ENCODE results near the gene FAM168A.

- no peak for TF ChIP-seq CTCF (IDR thresholded peaks at IDR 0.05; ENCODE audit: insufficient read depth, low read length)
- TF ChIP-seq REST (IDR thresholded peaks at IDR 0.05; ENCODE audit: insufficient replicate concordance, low read depth): no peak
- no peak for TF ChIP-seq POLR2AphosphoS5 (IDR thresholded peaks at IDR 0.05; ENCODE audit: low read depth)
- no peak for TF ChIP-seq SPI1 (IDR thresholded peaks at IDR 0.05; ENCODE audit: borderline replicate concordance, low read depth)
- no peak for TF ChIP-seq GABPA (IDR thresholded peaks at IDR 0.05; ENCODE audit: low read depth)
Measured at GRCh38 chr11:73629907-73630306, 32.0 kb upstream of the FAM168A start.

All from HL-60 (cell line).